ENCODE results near the gene CEMIP2. TPM values are rescaled to one million over a fixed set of nuclear protein-coding genes. Genes with fewer than 3 reads are reported as not detected.

CEMIP2 gene
- polyA plus RNA-seq, 4 donors, result 24.6 to 31.8 (median 27.5) TPM

- no peak for DNase-seq (ENCODE audit: low read depth in 4 of 4, low spot score in 3 of 4)
These were observed 15.4 kb downstream of the CEMIP2 start for GRCh38 chr9:71752928-71753327.

GRCh38 chr9:71752352-71752751, 16.0 kb downstream of the CEMIP2 start:
- DNase-seq (ENCODE audit: low read depth in 4 of 4, low spot score in 3 of 4), result no peak

- no peak for DNase-seq (ENCODE audit: low read depth in 4 of 4, low spot score in 3 of 4)
These were observed 20.0 kb downstream of the CEMIP2 start for GRCh38 chr9:71748280-71748743.

- no peak for DNase-seq (ENCODE audit: low read depth in 4 of 4, low spot score in 3 of 4)
These were observed 20.7 kb downstream of the CEMIP2 start for GRCh38 chr9:71747576-71747975.

GRCh38 chr9:71746758-71747125, 21.6 kb downstream of the CEMIP2 start:
- no peak for DNase-seq (ENCODE audit: low read depth in 4 of 4, low spot score in 3 of 4)

GRCh38 chr9:71746023-71746757, 22.1 kb downstream of the CEMIP2 start:
- DNase-seq (ENCODE audit: low read depth in 4 of 4, low spot score in 3 of 4), result no peak

- no peak for DNase-seq (ENCODE audit: low read depth in 4 of 4, low spot score in 3 of 4)
These were observed 23.4 kb downstream of the CEMIP2 start for GRCh38 chr9:71744754-71745521.

- DNase-seq (ENCODE audit: low read depth in 4 of 4, low spot score in 3 of 4), result no peak
These were observed 24.4 kb downstream of the CEMIP2 start for GRCh38 chr9:71743882-71744281.

GRCh38 chr9:71743217-71743705, 25.1 kb downstream of the CEMIP2 start:
- DNase-seq (ENCODE audit: low read depth in 4 of 4, low spot score in 3 of 4), result no peak

GRCh38 chr9:71742703-71743102, 25.6 kb downstream of the CEMIP2 start:
- DNase-seq (ENCODE audit: low read depth in 4 of 4, low spot score in 3 of 4), result no peak

GRCh38 chr9:71741926-71742648, 26.2 kb downstream of the CEMIP2 start:
- no peak for DNase-seq (ENCODE audit: low read depth in 4 of 4, low spot score in 3 of 4)

- no peak for DNase-seq (ENCODE audit: low read depth in 4 of 4, low spot score in 3 of 4)
These were observed 28.1 kb downstream of the CEMIP2 start for GRCh38 chr9:71740199-71740598.

GRCh38 chr9:71737455-71737854, 30.9 kb downstream of the CEMIP2 start:
- DNase-seq (ENCODE audit: low read depth in 4 of 4, low spot score in 3 of 4), result no peak

- DNase-seq (ENCODE audit: low read depth in 4 of 4, low spot score in 3 of 4), result no peak
These were observed 32.1 kb downstream of the CEMIP2 start for GRCh38 chr9:71736236-71736635.

- DNase-seq (ENCODE audit: low read depth in 4 of 4, low spot score in 3 of 4), result no peak
These were observed 33.4 kb downstream of the CEMIP2 start for GRCh38 chr9:71734950-71735349.

- DNase-seq (ENCODE audit: low read depth in 4 of 4, low spot score in 3 of 4), result no peak
These were observed 35.1 kb downstream of the CEMIP2 start for GRCh38 chr9:71733176-71733575.

- no peak for DNase-seq (ENCODE audit: low read depth in 4 of 4, low spot score in 3 of 4)
These were observed 38.3 kb downstream of the CEMIP2 start for GRCh38 chr9:71729816-71730526.

- no peak for DNase-seq (ENCODE audit: low read depth in 4 of 4, low spot score in 3 of 4)
These were observed 41.6 kb downstream of the CEMIP2 start for GRCh38 chr9:71726723-71727122.

- DNase-seq (ENCODE audit: low read depth in 4 of 4, low spot score in 3 of 4), result no peak
These were observed 42.5 kb downstream of the CEMIP2 start for GRCh38 chr9:71725590-71726338.

- DNase-seq (ENCODE audit: low read depth in 4 of 4, low spot score in 3 of 4), result no peak
These were observed 46.5 kb downstream of the CEMIP2 start for GRCh38 chr9:71721855-71722254.

Measured in right renal pelvis (tissue), 4 donors.